ENCODE data around the gene PAXX.
"Not testable (repeated sequence)": the region's sequence is repeated elsewhere in the genome, so short reads cannot be mapped to it uniquely, and the experiment has no call there.

Gene PAXX

DNA sequence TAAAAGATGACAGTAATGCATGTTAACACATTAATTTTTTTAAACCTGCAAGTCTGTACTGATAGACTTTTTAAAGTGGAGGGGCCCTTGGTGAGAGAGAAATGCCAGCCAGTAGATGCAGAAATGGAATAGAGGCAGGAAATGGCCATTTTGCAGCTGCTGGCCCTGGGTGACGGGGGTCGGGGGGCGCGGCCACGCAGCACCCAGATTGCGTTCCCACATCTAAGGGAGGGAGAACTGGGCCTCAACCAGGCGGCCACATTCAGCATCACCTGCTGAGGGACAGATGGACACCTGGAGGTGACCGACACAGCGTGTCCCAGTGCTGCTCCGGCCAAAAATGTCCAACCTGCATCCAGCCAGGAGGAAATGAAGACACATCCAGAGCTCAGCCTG, 10.4 kb downstream of the PAXX start:
- DNase-seq (ENCODE audit: low read depth in 2 of 2) = no peak

DNA sequence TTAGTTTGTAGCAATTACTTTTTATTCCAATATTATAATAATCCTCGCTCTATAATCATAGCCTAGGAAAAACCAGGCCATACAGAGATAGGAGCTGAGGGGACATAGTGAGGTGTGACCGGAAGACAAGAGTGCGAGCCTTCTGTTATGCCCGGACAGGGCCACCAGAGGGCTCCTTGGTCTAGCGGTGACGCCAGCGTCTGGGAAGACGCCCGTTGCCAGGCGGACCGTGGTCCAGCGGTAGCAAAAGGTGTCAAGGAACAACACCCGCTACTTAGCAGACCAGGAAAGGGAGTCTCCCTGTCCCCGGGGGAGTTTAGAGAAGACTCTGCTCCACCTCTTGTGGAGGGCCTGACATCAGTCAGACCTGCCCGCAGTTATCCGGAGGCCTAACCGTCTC, 12.1 kb downstream of the PAXX start:
- not testable (repeated sequence) for DNase-seq (ENCODE audit: low read depth in 2 of 2)

DNA sequence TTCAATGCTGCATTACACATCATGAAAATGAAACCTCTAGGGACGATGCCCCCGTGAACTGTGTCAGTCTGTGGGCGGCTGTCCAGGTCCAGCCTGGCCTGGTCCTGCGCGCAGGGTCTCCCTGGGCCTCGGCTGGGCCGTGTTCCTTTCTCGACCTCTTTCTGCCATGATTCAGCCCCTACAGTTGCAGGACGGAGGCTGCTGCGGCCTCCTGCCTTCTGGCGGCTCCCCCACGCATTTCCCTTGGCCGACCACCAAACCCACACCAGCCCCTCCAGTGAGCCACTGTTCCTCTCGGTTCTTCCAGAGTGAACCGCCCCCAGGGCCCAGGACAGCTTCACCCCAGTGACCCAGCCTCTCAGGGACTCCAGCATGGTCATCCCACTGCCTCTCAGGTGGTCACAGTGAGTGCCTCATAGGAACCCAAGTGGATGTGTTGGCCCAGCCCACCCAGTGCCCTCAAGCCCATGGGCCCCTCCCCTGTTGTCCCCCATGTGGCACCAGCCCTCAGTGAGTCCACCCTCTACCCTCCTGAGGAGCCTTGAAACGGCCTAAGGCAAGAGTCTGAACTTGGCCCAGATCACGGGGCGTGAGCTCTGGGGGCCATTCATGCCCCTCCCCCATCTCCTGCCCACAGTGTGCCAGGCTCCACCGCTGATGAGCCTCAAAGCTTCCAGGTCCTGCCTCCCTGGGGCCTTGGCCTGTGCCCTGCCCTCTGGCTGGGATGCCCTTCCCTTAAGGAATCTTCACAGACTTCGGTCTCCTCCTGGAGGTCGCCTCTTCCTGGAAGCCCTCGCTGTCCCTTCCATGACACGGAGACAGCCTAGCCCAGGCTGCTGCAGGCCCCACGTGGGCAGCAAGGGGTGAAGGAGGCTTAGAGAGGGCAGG, 14.1 kb downstream of the PAXX start:
- no peak for DNase-seq (ENCODE audit: low read depth in 2 of 2)

DNA sequence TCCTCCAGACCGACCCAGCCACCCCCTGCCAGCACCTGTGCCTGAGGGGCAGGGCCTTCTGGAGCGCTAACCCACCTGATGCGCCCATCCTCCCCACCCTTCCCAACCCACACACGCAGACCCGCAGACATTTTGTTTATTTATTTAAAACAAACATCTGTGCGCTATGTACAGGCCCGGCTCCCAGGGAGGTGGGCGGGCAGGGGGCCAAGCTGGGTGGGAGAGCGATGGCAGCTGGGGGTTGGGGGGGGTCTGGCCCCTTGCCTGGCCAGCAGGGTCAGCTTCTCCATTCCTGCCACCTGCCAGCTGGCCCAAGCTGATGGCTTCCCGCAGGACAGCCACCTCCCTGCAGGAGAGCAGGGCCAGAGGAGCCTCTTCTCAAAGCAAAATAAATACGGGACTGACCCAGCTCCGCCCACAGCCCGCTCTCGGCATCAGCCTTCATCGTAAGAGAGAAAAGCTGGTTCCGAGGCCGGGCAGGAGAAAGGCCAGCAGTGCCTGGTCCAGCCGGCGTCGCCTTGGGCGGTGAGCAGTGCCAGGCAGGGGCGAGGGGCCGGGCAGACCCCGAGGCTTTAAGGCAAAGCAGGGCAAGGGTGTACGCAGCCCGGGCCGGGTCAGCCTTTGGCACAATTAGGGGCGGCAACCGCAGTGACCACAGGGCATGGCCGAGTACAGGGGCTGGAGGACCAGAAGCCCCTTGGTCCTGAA, 15.0 kb downstream of the PAXX start:
- no peak for DNase-seq (ENCODE audit: low read depth in 2 of 2)

DNA sequence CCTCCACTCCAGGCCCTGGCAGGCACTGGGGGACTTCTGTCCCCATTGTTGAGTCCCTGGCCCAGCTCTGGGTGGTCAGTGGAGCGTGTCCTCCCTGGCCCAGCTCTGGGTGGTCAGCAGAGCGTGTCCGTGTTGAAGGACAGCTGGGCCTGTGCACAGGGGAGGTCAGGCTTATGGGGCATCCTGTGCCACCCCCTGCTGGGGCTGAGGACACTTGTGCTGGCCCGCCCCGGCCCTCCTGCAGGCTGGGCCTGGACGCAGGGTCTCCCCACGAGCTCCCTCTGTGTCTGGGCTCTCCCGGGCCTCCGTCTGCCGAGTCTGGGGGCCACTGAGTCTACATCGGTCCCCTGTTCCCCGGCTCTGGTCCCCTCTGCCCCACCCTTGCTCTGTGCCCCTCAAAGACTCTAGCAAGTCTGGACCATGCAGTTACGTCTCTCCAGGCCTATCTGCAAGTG, 15.6 kb downstream of the PAXX start:
- no peak for DNase-seq (ENCODE audit: low read depth in 2 of 2)

DNA sequence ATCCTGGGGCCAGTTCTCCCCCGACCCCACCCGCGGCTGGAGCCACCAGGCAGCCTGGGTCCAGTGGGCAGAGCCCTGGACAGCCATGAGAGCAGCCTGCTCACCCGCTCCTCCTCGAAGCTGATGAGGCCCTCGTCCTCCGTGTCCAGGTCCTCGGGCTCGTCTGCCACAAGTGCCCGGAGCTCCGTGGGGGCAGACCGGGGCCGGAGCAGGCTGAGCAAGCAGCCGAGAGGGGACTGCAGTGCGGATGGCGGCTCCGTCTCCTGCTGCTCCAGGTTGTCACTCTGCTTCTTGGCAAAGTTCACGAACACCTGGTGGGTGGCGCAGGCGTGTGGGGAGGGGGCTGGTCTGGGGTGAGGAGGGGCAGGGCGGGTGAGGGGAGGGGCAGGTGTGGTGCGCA, 16.1 kb downstream of the PAXX start:
- DNase-seq (ENCODE audit: low read depth in 2 of 2) = no peak

DNA sequence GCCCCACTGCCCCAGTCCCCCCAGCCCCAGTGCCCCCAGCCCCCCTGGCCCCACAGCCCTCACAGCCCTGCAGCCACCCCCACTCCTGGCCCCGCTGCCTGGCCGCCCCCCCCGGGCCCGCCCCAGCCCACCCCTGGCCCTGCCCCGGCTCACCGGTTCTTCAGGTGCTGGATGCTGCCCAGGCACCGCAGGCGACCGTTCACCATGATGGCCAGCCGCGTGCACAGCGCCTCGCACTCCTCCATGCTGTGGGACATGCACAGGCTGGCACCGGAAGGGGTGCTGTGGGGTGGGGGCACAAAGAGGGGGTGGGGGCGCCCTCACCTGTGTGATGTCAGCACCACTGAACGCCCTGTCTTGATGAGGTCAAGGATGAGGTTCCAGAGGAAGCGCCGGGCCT, 17.0 kb downstream of the PAXX start:
- DNase-seq (ENCODE audit: low read depth in 2 of 2) = no peak

DNA sequence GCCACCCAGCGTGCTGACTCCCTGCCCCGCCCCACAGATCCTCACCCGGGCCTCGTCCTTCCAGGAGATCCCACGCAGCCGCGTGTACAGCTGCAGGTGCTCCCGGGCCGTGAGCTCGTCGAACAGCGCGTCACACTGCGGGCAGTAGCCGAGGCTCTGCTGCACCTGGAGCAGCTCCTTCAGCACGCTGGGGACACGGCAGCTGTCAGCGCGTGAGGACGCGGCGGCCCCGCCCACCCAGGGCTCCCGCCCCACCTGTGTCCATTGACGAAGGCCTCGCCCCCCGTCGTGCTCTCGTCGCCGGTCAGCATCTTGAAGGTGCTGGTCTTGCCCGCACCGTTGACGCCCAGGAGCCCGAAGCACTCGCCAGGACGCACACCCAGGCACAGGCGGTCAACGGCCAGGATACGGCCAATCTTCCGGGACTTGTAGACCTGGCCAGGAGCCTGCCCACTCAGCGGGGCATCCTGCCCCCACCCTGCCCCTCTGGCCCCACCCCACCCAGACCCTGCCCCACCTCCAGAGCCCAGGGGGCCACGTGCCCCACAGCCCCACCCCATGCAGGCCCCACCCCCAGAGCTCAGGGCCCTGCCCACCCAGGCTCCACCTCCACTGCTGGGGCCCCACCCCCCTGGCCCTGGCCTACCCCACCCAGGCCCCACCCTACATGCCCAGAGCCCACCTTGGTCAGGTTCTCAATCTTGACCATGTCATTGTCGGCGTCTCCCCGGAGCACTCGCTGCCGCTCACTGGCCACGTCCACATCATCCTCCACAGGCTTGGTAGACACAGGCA, 17.9 kb downstream of the PAXX start:
- no peak for DNase-seq (ENCODE audit: low read depth in 2 of 2)

DNA sequence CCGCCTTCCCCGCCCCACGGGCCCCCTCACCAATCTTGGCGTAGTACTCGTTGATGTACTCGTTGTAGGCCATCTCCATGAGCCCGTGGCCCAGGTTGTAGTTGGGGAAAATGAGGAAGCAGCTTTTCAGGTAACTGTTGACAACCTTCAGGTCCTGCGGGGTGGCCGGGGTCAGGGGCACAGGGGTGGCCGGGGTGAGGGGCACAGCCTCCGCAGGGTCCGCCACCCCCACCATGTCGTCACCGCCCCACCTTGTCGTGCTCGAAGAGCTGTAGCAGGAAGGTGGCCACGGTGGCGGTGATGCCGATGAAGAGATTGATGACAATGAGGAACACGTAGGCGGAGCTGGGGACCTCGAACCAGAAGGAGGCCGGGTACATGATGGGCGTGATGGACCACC, 18.9 kb downstream of the PAXX start:
- no peak for DNase-seq (ENCODE audit: low read depth in 2 of 2)

DNA sequence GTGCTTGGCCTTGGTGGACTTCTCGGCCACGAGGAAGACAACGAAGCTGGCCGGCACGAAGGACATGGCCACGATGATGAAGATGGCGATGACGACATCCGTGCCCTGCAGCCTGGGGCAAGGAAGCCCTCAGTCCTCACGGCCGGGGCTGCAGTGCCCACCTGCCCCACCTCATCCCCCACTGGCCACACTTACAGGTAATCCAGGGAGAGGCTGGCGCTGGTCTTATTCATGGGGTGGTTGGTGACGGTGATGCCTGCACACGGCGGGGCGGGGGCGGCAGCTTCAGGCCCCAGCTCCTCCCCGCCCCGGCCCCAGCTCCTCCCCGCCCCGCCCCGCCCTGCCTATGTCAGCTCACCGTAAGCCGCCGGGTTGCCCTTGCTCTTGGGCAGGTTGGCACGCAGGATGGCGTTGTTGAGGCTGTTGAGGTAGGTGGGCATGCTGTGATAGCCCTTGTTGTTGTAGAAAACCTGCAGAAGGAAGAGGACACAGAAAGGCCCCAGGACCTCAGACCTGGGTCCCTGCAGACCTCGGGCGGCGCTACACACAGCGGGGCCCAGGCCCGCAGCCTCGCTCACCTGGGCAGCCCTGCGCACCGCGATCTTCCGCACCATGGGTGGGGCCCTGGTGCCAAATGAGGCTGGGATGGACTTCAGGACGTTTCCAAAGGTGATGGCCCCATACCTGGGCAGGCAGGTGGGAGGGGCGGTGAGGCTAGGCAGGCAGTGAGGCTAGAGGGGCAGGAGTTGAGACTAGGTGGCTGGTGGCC, 19.9 kb downstream of the PAXX start:
- DNase-seq (ENCODE audit: low read depth in 2 of 2) = no peak

DNA sequence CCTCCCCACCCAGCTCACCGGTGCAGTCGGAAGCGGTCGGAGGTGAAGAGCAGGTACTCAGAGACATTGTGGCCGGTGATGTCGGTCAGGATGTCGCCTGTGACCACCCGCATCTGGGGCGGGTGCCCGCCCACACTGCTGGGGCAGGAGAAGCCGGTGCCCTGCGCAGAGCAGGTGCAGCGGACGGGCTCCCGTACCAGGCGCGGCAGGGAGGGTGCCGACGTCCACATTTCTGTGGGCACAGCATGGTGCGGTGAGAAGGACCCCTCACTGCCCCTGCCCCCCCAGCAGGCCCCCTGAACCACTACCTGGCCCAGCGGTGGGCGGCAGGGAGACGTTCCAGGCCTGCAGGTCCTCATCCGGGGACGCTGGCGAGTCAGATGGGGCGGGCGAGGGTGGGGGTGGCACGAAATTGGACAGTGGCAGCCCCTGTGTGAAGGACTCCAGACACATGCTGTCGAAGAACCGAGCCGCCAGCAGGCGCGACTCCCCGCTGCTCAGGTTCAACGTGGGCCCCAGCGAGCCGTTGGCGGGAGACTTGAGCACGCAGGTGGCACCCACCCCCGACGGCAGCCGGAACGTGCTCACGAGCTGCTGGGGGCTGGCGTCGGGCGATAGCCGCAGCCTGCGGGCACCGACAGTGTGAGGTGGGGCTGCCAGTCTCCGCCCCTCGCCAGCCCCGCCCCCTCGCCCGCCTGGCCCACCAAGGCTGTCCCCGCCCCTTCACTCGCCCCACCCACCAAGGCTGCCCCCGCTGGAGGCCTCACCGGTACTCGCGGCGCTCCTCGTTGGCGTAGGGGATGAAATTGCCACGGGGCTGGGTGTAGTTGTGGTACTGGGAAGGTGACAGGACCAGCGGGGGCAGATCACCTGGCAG, 20.7 kb downstream of the PAXX start:
- DNase-seq (ENCODE audit: low read depth in 2 of 2) = no peak

DNA sequence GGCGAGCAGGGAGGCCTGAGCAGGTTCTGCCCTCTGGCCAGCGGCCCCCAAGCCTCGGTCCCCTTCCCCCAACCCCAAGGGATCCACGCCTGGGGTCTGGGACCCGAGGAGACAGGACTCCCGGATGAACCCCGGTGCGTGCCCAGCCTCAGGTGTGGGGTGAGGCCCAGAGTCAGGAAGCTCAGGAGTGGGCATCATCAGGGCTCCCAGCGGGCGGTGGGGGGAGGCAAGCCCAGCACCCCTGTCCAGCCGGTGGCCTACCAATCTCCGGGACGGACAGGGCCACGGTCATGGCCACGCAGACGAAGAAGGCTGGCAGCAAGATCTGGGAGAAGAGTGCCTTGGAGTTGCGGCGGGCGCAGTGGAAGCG, 21.3 kb downstream of the PAXX start:
- no peak for DNase-seq (ENCODE audit: low read depth in 2 of 2)

DNA sequence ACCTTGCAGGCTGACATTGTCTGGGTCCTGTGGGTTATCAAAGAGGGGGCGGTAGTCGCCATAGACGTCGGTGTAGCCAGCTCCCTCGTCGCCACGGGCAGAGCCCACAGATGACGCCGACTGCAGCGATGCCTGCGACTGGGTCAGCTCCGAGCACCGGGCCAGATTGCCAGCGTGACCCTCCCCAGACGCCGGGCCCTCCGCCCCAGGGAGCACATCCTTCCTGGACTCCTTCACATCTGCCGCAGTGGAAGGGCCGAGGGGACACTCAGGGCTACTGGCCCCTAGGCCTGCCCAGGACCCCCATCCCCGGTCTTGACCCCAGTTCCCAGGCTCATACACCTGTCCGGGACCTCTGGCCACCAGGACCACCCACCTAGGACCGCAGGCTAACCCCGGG, 21.9 kb downstream of the PAXX start:
- DNase-seq (ENCODE audit: low read depth in 2 of 2) = no peak

DNA sequence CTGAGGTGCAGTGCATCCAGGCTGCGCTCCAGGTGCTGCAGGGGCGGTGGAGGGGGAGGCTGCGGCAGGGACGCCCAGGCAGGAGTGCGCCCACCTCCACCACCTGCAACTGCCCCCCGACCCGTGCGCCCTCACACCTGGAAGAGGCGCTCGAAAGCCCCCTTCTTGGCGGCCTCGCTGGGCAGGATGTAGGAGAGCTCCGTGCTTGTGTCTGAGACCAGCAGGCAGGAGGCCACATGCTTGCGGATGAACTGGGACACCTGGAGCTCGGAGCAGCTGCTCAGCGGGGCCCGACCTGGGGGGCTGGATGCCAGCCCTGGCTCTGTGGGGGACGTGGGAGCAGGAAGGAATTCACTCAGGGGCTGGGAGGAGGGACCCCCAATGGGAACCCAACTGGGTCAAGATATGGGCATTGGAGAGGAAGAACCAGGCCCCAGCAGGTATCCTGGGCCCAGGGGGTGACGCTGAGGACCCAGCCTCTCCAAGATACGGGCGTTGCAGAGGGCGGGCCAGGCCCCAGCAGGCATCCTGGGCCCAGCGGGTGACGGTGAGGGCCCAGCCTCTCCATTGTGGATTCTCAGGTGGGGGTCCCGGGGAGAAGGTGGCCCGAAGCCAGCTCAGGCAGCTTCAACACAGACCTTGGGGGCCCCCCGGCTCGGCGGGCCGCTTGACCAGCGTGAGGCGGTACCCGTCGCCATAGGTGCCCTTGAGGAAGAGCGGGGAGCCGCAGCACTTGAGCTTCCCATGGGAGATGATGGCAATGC, 22.7 kb downstream of the PAXX start:
- DNase-seq (ENCODE audit: low read depth in 2 of 2) = no peak

DNA sequence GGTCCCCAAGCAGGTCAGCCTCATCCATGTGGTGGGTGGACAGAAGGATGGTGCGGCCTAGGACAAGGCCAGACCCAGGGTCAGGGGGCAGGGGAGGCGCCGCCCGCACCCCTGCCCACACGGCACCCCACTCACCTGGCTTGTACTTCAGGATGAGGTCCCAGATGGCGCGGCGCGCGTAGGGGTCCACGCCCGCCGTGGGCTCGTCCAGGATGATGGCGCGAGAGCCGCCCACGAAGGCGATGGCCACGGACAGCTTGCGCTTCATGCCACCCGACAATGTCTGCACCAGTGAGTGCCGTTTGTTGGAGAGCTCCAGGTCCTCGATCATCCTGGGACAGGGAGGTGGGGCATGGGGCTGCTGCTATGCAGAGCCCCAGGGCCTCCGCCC, 23.3 kb downstream of the PAXX start:
- DNase-seq (ENCODE audit: low read depth in 2 of 2) = no peak

DNA sequence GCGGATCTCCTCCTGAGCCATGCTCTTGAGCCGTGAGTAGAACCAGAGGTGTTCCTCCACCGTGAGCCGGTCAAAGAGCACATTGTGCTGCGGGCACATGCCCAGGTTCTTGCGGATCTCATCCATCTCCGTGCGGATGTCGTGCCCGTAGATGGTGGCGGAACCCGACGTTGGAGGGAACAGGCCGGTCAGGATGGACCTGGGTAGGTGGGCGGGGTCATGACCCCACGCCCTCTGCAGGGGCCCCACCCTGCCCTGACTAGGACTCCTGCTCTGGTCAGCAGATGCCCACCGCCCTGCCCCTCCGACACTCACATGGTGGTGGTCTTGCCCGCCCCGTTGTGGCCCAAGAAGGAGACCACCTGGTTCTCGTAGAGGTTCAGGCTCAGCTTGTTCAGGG, 23.8 kb downstream of the PAXX start:
- DNase-seq (ENCODE audit: low read depth in 2 of 2) = no peak

DNA sequence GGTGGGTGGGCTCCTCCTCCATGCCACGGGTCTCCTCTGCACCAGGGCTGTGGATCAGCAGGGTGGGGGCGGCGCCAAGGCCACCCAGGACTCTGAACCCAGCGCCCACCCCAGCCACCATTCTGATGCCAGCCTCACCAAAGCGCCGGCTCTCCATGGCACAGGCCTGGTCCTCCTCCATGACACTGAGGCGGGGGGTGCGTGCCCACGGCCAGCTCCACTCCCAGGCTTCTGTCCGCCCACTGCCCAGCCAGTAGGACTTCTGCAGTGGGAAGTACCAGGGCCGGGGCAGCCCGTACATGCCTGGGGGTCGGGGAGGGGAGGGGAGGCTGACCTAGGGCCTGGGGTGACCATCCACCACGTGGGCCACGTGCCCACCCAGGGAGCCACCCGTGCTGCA, 24.2 kb downstream of the PAXX start:
- no peak for DNase-seq (ENCODE audit: low read depth in 2 of 2)

DNA sequence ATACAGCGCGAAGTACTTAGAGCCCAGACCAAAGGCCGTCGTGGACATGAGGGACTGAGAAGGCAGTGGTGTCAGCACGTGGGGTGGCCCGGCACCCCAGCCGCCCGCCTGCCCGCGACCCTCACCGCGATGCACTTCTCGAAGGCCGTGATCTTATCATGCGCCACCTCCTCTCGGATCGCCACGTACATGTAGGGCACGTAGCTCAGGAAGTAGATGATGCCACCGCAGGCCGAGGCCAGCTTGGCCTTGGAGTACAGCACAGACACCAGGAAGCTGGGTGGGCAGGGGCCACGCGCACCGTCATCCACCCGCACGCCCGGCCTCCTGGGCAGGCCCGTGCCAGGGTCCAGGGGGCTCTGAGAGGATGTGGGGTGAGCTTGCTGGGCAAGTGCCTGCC, 24.8 kb downstream of the PAXX start:
- no peak for DNase-seq (ENCODE audit: low read depth in 2 of 2)

DNA sequence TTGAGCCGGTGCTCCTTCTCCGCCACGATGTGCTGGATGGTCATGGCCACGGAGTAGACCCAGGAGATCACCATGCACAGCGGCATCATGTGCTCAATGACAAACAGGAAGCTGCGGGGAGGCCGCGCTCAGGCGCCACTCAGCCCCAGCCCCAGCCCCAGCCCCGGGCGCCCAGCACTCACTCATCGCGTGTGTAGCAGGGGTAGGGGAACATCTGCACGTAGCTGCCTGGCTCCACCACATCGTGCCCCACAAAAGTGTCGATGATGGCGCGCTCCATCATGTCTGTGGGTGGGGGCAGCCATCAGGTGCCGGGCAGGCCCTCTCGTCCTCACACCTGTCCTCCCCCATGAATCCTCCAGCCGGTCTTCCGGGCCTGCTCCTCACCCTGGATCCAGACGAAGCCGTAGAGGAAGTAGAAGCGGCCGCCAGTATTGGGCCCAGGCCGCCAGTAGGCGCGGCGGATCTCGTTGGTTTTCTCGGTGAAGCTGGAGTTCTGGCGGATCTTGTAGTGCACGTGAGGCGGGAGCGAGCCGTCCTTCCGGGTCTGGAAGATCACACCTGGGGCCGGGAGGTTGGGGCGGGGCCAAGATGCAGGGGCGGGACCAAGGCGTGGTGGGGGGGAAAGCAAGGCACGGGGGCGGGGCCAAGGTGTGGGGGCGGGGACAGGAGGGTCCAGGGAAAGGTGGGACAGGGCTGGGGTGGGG, 25.7 kb downstream of the PAXX start:
- DNase-seq (ENCODE audit: low read depth in 2 of 2) = no peak

Data from activated CD4-positive, alpha-beta T cell treated with anti-CD3 and anti-CD28 coated beads for 24 hours (primary cell).